ENCODE measurements around the gene CLDN10.

GRCh38 chr13:95603887-95604555 lies 51.5 kb downstream of the CLDN10 start:
- no peak for TF ChIP-seq CTCF (IDR thresholded peaks at IDR 0.05)
- TF ChIP-seq POLR2A (IDR thresholded peaks at IDR 0.05), result no peak
